Activated T-cell treated with anti-CD3 and anti-CD28 coated beads for 48 hours (primary cell): ENCODE results near the gene CNTN3.

Experiments used
- DNase-seq: peaks from one replicate; pipeline ENCODE4 v3.0.0-alpha.2; 2020; ENCODE audit warnings: low read depth

The CNTN3 gene

GRCh38 chr3:74614107-74614967 lies at the start of gene CNTN3:
Gene CNTN3 (minus strand): TSS chr3:74614659. CDS start chr3:74521112, 93,547 bp downstream.
- DNase-seq = no peak

- DNase-seq = no peak
These were observed 48.7 kb upstream of the CNTN3 start for GRCh38 chr3:74663178-74663577.

GRCh38 chr3:74661672-74662071 lies 47.2 kb upstream of the CNTN3 start:
- DNase-seq = no peak

- no peak for DNase-seq
These were observed 37.4 kb upstream of the CNTN3 start for GRCh38 chr3:74651885-74652284.

- no peak for DNase-seq
These were observed 36.8 kb upstream of the CNTN3 start for GRCh38 chr3:74651292-74651691.

GRCh38 chr3:74648107-74648506 lies 33.6 kb upstream of the CNTN3 start:
- DNase-seq = no peak

- DNase-seq = no peak
These were observed 31.6 kb upstream of the CNTN3 start for GRCh38 chr3:74646094-74646493.

- no peak for DNase-seq
These were observed 29.2 kb upstream of the CNTN3 start for GRCh38 chr3:74643636-74644035.

GRCh38 chr3:74642876-74643275 lies 28.4 kb upstream of the CNTN3 start:
- no peak for DNase-seq

GRCh38 chr3:74640211-74640610 lies 25.8 kb upstream of the CNTN3 start:
- DNase-seq = no peak

- DNase-seq = no peak
These were observed 25.2 kb upstream of the CNTN3 start for GRCh38 chr3:74639681-74640080.

GRCh38 chr3:74636981-74637380 lies 22.5 kb upstream of the CNTN3 start:
- no peak for DNase-seq

GRCh38 chr3:74633021-74633420 lies 18.6 kb upstream of the CNTN3 start:
- no peak for DNase-seq

- DNase-seq = no peak
These were observed 17.1 kb upstream of the CNTN3 start for GRCh38 chr3:74631351-74632140.

GRCh38 chr3:74630602-74631001 lies 16.1 kb upstream of the CNTN3 start:
- DNase-seq = no peak

GRCh38 chr3:74626011-74626410 lies 11.6 kb upstream of the CNTN3 start:
- DNase-seq = no peak

GRCh38 chr3:74624301-74624700 lies 9.8 kb upstream of the CNTN3 start:
- DNase-seq = no peak

- DNase-seq = no peak
These were observed 8.9 kb upstream of the CNTN3 start for GRCh38 chr3:74623261-74623836.

- DNase-seq = no peak
These were observed 7.1 kb upstream of the CNTN3 start for GRCh38 chr3:74621581-74621980.

- DNase-seq = no peak
These were observed 3.3 kb upstream of the CNTN3 start for GRCh38 chr3:74617776-74618175.

GRCh38 chr3:74613521-74614106 lies 845 bp downstream of the CNTN3 start:
- no peak for DNase-seq

GRCh38 chr3:74613060-74613459 lies 1.4 kb downstream of the CNTN3 start:
- no peak for DNase-seq

- DNase-seq = no peak
These were observed 3.3 kb downstream of the CNTN3 start for GRCh38 chr3:74611206-74611605.
